Measurements from ENCODE around the gene AIFM1. TPM values are rescaled to one million over a fixed set of nuclear protein-coding genes. Genes with fewer than 3 reads are reported as not detected.
A peak's percentile ranks its signal among the peaks of the same experiment; 100 is the strongest.

The AIFM1 gene
- total and polyA plus RNA-seq, 12 donors: 37.4 to 163 (median 69.6) TPM

DNA sequence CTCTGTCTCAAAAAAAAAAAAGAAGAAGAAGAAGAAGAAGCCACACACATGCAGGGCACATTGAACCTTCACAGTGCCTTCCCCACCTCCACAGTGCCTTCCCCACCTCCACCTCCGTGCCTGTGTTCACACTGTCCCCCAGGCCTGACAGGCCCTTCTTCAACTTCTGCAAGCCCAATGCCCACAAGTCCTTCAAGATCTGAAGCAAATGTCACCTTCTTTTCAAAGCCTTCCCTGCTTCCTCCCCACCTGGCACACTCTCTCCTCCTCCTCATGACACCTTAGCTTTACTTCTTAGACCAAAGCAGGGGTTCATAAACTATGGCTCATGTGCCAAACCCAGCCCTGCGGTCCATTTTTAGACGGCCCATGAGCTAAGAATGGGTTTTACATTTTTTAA, 75.3 kb downstream of the AIFM1 start:
- H3K4me1 ChIP-seq (replicated peaks in 1 of 2): no peaks in the 10 kb centered on the region
- no peaks in the 10 kb centered on the region for H3K27me3 ChIP-seq
- DNase-seq: no peak
- H3K9me3 ChIP-seq (replicated peaks in 1 of 3): no peaks in the 10 kb centered on the region
- no peak overlapping the region for H3K27ac ChIP-seq
- no peak for TF ChIP-seq POLR2A (IDR thresholded peaks at IDR 0.05)
- TF ChIP-seq CTCF (IDR thresholded peaks at IDR 0.05): no peak
- intact Hi-C loops (cut with DNase I): no loop called here
- no peaks in the 10 kb centered on the region for H3K36me3 ChIP-seq (replicated peaks in 1 of 2)
- 87 to 91% (median 89%) methylated on average over 3 of the region's 3 CpGs for WGBS, 4 donors
- H3K4me3 ChIP-seq: no peak overlapping the region

DNA sequence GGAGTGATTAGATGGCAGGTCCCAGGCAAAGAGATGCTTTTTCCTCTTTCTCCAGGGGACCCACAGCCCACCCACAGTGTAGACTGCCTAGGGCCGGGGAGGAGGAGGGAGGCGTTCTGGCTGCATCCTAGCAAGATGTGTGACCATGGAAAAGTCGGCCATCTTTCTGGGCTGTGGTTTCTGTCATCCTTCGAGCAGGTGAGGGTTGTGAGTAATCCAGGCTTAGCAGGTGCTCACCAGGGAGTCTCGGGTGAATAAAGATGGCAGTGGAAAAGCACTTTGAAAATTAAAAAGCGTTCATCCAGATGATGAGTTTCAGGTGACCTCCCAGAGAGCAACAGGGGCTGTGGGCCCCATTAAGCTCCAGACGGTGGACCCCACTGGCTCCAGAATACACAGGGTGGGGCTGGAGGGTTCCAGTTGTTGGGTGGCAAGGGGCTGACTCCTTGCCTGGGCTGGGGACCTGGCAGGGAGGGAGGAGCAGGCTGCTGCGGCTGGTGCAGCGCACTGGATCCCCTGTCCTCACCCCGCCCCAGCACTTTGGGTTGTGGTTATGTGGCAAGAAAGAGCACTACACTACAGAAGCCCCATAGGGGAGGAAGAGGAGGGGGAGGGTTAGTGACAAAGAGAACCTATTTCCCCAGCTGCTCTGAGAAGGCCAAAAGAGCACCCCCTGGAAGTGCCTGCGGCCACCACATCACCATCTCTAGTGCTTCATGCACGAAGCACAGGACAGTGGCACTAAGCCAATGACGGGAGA, 79.0 kb downstream of the AIFM1 start:
- Histone ChIP-seq H3K9me3 (replicated peaks in 1 of 3) (no peaks in the 10 kb centered on the region), H3K27me3 (no peaks in the 10 kb centered on the region), H3K27ac (no peak overlapping the region), H3K4me1 (replicated peaks in 1 of 2) (peaks cover 0 to 4% of the 10 kb centered on the region in 2 donors), H3K36me3 (replicated peaks in 1 of 2) (no peaks in the 10 kb centered on the region), H3K4me3 (no peak overlapping the region)
- DNase-seq: no peak
- intact Hi-C loops (cut with DNase I): loop anchor here in 1 of 2 donors (5.0 kb wide), 1 partner anchor 106 kb away; no protein-coding TSS in a partner anchor
- WGBS, 4 donors: 56 to 80% (median 74%) methylated on average over 3 to 13 of the region's 13 CpGs
- no peak for TF ChIP-seq CTCF (IDR thresholded peaks at IDR 0.05)
- TF ChIP-seq POLR2A (IDR thresholded peaks at IDR 0.05): no peak

GRCh38 chrX:130085551-130086446, 79.8 kb downstream of the AIFM1 start:
- Histone ChIP-seq H3K36me3 (replicated peaks in 1 of 2) (no peaks in the 10 kb centered on the region), H3K27ac (peak overlapping the region in 1 of 5 donors; percentile 52), H3K4me3 (no peak overlapping the region), H3K9me3 (replicated peaks in 1 of 3) (no peaks in the 10 kb centered on the region), H3K27me3 (no peaks in the 10 kb centered on the region), H3K4me1 (replicated peaks in 1 of 2) (peaks cover 0 to 5% of the 10 kb centered on the region in 2 donors)
- TF ChIP-seq CTCF (IDR thresholded peaks at IDR 0.05): no peak
- TF ChIP-seq POLR2A (IDR thresholded peaks at IDR 0.05): no peak
- no peak for DNase-seq
- WGBS, 4 donors: 65 to 80% (median 73%) methylated on average over 7 to 11 of the region's 11 CpGs
- intact Hi-C loops (cut with DNase I): loop anchor here in 1 of 2 donors (5.0 kb wide), 1 partner anchor 107 kb away; no protein-coding TSS in a partner anchor

DNA sequence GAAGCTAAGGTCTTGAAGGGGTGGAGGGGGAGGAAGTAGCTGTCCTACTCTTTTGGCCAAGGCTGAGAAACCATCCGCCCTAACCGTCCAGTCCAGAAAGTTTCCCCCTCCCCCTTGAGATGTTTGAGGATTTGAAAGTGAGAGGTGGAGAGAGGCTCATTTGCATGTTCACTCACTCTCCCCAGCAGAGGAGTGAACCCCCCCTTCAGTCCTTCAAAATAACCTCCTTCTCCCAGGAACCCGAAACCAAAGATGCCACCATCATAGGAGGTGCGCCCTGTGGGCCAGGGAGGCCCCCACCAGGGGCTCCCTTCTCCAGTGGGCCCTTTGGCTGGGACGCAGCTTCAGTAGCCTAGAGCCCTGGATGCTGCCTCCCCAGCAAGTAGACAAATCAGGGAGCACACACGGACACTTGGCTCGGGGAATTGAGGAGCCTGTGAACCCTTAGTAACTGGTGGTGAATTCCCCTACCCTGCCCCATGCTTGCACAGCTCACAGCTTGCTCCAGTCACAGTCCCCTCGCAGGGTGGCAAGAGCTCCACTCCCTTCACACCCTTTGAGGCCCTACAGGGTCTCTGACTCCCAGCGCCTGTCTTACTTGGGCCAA, 80.9 kb downstream of the AIFM1 start:
- no peak overlapping the region for H3K4me3 ChIP-seq
- no peaks in the 10 kb centered on the region for H3K9me3 ChIP-seq (replicated peaks in 1 of 3)
- intact Hi-C loops (cut with DNase I): loop anchor here (5.0 kb wide), 2 partner anchors 33 to 108 kb away; no protein-coding TSS in a partner anchor
- peaks cover 0 to 5% of the 10 kb centered on the region in 2 donors for H3K4me1 ChIP-seq (replicated peaks in 1 of 2)
- 63 to 80% (median 77%) methylated on average over 1 to 9 of the region's 9 CpGs for WGBS, 4 donors
- no peak for DNase-seq
- TF ChIP-seq POLR2A (IDR thresholded peaks at IDR 0.05) (no peak), CTCF (IDR thresholded peaks at IDR 0.05) (no peak)
- peak overlapping the region in 1 of 5 donors; percentile 52 for H3K27ac ChIP-seq
- H3K36me3 ChIP-seq (replicated peaks in 1 of 2): no peaks in the 10 kb centered on the region
- H3K27me3 ChIP-seq: no peaks in the 10 kb centered on the region
